HG03025 (cell line): Measurements from ENCODE around the gene SETD3.

Experiments used
- ATAC-seq: cut with Tn5 transposase; IDR thresholded peaks from one replicate; pipeline ENCODE4 v1.9.1; 2021; ENCODE audit warnings: mild to moderate bottlenecking, moderate library complexity; ENCODE audit not compliant: unreplicated experiment, low FRiP score

SETD3 gene

DNA sequence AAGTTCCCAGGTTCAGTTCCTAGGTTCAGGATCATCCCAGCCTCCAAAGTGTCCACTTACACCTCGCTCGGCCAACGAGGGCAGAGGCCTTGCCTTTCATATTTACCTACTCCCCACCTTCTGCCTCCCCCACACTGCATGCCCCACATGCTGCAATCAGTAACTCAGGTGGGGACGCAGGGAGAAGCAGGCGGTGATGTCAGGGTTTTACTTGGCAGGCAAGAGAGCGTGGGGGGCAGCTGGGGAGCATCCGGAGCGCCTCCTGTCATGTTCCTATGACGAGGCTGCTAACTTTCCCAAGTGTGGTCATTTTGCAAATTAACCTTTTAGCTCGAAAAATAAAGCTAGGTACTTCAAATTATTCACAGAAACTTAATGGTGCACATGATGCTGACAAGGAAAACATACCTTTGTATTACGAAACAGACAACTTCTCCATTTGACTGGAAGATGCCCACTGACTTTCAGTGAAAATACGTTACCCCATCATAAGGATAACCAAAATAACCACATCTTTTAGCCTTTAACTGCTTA lies 53.8 kb downstream of the SETD3 start:
- no peak for ATAC-seq

DNA sequence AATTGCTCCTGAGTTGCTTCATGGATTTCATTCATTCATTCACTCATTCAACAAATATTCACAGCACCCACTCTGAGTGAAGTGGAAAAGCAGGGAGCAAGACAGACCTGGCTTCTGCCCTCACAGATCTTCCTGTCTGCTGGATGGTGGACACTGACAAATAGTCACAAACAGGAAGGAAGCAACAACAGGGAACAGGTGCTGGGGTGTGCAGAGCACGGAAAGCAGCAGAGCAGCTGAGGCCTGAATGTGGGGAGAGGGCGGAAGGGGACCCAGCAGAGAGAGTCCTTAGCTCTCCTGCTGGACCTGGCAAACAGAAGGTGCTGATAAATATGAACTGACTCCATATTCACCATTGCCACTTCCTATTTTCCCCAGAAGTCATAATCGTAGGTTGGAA lies 54.4 kb downstream of the SETD3 start:
- no peak for ATAC-seq

DNA sequence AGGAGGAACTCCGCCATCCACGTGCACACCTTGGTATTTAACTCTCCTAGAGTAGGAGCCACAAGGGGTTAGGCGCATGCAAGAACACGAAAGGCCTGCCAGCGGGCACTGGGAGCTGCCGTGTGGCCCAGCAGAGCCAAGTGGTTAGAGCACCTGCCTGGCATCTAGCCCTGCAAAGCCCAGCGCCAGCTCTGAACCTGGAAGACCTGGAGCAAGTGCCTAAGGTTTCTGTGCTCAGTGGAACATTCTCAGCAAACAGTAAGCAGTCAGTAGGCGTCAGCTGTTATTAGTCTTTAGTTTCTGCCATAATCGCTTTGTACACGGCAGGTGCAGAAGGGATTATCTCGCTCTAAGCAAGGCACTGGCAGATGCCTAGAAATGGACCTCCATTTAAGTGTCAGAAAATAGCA lies 55.4 kb downstream of the SETD3 start:
- ATAC-seq, result no peak

DNA sequence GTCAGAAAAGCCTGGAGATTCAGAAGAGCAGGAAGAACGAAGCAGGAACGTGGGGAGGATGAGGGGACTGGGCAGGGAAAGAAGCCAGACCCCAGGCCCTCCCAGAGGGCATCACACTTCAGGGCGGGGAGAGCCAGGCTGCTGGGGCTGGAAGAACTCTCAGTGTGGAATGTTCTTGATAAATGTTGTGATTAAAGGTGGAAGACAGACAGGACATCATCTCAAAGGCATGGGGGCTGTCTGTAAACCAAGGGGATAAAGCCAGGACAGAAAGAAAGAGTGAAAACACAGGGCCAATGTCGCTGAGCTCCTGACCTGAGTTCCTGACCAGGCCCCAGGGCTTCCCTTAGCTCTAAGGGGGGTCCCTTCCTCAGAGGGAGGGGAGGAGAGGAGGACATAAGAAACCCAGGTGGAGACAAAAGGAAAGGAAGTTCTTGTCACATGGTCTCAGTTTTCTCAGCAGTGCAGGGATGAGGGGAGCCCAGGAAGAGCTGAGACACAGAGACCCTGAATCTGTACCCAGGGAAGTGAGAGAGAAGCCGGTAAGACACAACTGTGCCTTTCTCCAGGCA lies 56.3 kb downstream of the SETD3 start:
- no peak for ATAC-seq

DNA sequence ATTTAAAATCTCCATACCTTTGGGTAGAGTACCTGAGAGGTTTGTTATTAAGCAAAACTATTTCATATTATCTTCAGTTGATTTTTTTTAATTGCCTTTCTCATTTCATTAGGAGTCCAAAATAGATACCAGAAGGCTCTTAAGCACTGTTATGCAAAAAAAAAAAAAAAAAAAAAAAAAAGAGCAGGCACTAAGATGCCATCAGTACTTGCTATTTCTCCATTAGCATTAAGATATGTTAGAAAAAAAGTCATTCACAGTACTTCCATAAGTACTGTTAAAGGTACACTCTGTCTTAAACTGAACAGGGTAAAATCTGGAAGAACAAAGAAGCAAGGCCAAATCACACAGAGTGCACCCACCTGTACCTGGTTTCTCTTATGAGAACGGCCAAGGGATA lies 57.2 kb downstream of the SETD3 start:
- no peak for ATAC-seq

DNA sequence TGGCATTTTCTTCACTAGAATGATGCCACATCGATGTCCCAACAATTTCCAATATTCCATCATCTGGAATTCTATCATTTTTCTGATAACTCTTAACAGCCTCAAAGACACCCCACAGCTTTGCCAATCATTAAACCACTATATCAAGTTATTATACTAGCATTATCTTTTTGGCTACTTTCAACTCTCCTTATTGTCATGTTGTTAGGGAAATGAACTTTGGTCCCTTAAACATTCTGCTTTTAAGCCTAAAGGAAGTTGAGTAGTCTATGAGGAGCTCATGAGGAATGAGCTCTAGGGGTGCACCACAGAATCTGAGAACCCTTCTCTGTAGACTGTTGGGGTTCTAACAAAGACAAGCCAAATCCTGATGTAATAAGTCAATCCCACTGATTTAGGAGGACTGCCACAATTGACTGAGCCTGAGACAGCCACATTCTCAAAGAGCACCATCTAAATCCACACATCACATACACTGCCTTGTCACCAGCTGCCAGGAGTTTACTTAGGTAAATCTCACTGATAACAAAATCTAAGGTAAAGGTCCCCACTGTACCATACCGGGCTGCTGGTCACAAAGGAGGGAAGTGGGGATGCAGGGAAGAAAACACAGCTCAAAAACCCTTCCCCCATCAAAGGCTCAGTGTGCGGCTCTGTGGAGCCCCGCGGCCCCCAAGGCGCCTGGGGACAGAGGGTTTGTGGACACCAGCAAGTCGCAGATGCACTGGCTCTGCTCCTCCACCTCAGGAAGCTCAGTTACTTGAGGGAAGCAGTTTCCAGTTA lies 58.2 kb downstream of the SETD3 start:
- ATAC-seq, result no peak

DNA sequence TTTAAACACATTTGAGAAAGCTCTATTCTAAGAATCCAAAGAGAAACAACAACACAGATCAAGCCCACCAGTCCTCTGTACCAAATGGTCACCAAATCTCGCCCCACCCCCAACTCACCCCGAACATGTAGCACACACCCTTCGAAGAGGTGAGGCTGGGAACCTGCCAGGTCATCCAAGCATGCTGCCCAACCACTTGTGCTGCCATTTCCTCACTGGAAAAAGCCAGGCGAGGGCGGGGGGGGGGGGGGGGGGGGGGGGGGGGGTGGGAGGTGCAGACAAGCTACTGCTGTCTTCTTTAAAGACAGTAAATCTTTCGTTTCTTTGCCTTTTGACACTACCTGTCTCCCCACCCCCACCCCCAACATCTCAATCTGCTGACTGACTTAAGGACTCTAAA lies 59.9 kb downstream of the SETD3 start:
- ATAC-seq, result no peak

DNA sequence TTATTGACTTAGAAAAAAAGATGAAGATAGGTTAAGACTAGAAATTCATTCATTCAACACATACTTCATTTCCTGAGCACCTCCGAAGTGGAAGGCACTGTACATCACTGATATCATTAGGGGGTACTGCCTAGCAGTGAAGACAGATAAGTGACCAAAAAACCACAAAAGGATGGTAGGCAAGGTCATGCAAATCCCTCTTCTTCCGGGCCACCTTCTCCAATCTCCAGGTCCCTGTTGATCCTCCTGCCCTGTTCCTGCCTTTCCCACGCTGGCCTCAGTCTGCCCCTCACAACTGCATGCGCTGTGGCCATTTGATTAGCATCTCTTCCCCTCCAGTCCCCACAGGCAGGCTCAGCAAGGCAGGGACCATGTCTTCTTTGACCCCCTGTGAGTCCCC lies 60.8 kb downstream of the SETD3 start:
- ATAC-seq, result no peak

DNA sequence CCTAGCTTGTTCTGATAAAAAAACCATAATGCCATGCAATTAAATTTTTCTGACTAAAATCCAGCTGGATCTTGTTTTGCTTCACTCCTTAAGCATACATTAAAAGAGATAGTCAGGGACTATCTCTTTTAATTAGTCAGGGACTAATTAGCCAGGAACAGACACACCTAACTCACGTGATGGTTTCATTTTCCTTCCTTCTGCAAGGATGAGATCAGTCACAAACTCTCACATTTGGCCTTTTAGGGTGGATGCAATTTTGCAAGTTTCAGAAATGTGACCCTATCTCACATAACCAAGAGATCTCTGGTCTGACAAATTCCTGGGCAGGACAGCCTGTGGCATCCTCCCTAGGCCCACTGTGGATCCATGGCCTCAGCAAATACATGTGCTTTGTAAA lies 62.4 kb downstream of the SETD3 start:
- no peak for ATAC-seq

DNA sequence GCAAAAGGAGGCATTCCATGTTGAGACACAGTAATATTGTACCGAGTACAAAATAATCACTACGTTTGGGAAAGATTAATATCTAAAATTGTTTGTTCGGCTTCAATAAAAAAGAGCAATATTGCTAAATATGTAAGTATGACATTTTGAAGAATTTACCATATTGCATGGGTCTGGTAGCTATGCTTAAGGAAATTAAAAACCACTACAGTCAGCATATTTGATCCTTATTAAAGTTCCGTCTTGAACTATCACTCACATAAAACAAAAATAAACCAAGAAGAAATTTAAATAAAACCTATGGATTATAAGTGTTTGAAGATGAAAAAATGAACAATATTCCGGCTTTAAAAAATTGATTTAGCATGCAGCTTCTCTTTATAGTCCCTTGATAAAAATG lies 63.8 kb downstream of the SETD3 start:
- no peak for ATAC-seq

DNA sequence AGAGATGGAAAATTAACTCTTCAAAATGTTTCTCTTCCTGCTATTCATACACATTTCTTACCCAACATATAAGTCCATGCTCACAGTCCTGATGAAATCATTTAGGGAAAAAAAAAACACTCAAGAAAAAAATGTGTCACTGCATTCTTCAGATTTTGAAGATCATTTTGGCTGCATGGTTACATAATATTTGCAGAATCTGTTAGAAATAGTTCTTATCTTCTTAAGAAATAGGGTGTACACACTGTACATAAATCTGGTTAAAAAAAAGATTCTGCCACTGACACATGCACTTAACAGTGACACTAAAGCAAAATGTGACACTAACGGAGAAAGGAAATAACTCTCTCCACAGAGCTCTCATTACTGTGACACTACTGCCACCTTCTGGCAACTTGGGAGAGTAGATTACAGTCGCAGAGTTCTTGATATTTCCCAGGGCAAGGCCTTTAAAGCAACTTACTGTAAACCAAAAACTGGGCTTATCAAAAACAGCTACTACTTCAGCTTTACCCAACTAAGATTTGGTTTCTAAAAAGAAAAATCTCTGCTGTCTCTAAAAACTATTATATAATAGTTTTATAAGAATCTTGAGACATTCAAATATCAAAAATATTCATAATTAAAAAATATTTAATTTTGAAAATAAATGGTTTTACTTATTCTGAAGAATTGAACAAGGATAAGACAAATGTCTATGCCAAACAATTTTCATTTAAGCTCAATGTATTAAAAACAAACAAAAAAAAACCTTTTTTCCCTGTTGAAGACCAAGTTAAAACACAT lies 65.0 kb downstream of the SETD3 start:
- ATAC-seq, result peak; percentile 82

DNA sequence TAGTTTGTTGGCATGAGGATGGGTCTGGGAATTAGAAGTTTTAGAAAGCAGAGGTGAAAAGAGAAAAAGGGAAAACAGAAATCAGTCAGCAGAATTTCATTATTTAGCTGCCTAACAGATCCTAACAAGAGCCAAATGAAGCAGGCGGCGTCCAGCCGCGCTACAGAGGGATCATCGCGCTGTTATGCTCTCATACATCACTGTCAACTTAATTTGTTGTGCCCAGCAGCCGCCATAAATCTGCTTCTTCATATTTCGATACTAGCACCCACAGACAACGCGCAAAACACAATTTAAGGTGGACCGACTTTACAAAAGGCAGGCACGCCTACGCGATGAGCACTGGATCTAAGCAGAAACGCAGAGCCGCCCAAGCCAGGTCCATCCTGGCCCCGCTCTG lies 66.7 kb downstream of the SETD3 start:
- ATAC-seq, result no peak

DNA sequence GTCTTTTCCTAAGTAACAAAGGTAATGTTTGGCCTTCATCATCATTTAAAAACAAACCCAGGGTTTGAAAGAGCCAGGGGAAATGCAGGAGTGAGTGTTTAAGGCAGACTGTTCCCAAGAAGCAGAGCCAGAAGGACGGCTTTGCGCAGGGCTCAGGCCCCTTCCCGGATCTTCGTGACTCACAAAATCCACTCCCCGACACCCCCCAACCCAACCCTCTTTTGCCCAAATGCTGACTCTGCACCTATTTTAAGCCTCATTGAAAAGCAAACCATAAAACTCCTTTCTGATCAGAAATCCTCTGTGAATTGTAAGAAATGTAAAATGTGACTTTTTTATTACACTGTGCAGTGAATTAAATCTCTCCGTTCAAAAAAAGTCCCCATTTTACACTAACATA lies 67.5 kb downstream of the SETD3 start:
- ATAC-seq, result no peak

DNA sequence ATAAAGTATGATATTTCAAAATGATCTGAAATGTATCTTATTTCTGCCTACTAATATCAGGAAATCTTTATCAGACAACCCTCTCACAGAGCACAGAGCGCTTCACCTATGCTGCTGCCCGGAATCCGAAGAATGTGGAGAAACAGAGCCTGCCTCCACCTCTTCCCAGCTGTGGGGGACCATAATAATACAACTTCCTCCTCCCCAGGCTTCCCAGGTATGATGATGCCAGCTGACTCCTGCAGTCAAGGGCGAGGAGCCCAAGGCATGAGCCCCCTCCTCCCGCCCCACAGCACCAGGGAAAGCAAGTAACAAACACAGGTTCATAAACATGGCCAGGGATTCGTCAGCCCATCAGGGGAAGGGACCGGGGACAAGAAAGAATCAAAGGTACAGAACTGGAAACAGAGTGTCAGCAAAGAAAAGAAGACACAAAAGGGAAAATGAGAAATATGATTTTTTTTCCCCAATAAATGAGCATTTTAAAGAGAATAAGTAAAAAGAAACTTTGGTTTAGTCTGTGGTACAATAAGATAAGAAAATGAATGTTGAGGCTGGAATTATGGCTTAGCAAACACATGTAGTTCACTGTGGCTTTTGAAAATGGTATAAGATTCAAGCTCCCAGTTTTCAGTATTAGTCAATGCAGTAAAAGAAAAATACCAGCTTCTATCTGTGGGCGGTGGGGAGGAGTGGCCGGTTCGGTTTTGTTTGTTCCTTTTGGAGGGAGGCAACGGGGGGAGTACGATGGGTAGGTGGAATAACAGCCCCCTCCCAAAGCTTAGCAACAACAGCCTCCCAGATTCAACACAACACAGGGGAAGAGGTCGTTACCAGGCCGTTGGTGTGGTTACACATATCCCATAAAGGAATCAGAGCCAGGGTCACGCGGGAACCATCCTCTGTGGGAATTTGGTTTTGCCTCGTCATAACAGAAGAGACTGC lies 68.3 kb downstream of the SETD3 start:
- ATAC-seq, result no peak

DNA sequence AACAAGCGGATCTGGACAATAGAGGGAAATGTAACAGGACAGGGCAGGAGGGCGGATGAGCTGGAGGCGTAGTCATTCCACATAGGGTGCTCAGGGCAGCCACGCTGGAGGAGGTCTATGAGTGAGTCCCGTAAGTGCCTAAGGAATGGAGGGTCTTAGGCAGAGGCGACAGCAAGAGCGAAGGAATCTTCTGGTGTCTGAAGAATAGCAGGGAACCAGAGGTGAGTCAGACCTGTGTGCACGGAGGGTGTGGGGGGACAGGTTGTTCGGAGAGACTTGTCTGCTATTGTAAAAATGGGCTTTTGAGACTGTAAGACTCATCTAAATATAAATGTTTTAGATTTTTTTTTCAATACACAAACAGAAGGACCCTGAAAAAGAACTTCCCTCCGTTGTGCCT lies 70.6 kb downstream of the SETD3 start:
- no peak for ATAC-seq

DNA sequence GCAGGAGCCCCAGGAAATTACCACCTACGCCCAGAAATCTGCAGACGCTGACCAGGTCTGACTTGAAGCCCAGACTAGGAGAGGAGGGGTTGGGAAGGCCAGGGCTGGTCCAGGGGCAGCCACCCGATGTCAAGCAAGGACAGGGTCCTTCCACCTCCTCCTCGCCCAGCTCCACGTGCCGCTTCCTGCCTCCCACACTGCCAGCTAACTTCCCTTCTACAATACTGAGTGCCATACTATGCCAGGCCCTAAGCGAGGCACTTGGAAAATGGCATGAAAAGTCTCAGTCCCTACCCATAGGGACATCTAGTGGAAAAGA lies 71.7 kb downstream of the SETD3 start:
- ATAC-seq, result no peak

DNA sequence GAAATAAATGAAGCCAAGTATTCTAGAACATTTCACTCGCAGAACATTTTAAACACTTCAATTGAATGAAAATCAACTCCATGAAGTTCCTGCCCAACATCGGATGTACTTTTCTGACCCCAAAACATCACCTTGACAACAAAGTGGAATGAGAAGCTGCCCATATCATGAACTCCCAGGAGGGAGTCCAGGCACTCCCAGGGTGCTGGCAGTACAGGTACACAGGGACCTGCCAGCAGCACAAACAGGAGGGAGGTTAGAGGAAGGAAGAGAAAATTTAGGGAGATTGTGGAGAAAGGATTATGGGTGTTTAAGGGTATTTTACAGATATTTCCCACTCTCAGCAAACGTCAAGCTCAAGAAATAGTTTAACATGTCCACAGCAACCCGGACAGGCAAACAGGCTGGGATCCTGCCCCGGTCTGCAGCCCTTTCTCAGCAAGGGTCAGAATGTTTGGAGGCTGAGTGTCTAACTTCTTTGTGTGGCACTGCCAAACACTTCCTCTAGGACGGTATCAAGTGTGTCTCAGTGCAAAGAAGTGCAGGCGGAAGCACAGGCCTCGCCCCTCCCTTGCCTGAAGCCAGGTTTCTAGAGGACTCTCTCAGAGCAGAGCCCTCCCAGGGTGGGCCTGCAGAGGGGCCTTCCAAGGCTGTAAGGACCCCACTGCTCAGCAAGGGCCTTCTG lies 72.2 kb downstream of the SETD3 start:
- ATAC-seq, result no peak

DNA sequence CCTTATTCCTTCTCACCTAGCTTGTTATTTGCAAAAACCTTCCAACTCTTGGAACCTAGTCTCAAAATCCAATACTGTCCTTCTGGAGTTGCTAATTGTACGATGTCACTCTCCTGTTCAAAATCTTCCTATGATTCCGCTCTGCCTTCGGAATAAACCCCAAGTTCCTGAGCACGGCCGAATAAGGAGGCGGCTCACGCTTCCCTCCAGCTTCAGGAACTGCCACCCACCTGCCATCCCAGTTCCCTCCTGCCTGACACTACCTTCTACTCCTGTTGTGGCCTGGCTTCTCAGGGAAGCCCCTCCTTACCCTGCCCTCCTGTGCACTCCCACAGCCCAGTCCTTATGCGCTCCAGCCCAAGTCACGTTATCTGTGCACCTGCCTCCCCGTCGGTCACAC lies 73.2 kb downstream of the SETD3 start:
- no peak for ATAC-seq

DNA sequence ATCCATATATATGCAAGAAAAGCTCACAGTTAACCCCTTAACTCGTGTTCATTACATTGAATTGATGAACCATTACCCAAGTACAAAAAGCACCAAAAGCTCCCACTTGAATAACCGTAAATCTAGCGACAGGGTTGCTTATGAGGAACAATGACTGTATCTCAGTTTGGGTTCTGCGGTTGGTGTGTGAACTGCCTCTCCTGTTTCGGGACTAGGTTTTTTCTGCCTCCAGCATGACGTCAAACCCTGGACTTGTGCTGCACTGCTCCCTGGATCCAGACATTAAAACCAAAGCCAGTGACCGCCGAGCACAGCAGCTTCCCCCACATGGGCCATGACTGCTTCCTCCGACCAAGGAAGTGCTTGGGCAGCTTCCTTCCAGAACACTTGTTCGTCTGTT lies 77.7 kb downstream of the SETD3 start:
- no peak for ATAC-seq

DNA sequence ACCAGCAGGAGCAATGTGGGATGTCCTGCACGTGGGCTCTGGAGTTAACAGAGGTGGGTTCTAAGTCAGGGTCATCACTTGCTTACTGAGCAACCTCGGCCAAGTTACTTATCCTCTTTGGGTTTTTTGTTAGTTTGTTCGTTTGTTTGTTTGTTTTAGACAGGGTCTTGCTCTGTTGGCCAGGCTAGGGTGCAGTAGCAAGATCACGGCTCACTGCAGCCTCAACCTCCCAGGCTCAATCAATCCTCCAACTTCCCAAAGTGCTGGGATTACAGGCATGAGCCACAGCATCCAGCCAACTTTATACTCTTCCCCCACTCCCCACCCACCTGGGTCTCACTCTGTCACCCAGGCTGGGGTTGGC lies 78.4 kb downstream of the SETD3 start:
- ATAC-seq, result no peak
